ENCODE measurements around the gene POLR1E. TPM values are rescaled to one million over a fixed set of nuclear protein-coding genes. Genes with fewer than 3 reads are reported as not detected.

POLR1E gene, protein sequence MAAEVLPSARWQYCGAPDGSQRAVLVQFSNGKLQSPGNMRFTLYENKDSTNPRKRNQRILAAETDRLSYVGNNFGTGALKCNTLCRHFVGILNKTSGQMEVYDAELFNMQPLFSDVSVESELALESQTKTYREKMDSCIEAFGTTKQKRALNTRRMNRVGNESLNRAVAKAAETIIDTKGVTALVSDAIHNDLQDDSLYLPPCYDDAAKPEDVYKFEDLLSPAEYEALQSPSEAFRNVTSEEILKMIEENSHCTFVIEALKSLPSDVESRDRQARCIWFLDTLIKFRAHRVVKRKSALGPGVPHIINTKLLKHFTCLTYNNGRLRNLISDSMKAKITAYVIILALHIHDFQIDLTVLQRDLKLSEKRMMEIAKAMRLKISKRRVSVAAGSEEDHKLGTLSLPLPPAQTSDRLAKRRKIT
- 10 to 100 TPM in 2 of 4 donors, 1 to 10 TPM in 2; 4.0 to 15.7 (median 9.0) TPM for total RNA-seq

DNA sequence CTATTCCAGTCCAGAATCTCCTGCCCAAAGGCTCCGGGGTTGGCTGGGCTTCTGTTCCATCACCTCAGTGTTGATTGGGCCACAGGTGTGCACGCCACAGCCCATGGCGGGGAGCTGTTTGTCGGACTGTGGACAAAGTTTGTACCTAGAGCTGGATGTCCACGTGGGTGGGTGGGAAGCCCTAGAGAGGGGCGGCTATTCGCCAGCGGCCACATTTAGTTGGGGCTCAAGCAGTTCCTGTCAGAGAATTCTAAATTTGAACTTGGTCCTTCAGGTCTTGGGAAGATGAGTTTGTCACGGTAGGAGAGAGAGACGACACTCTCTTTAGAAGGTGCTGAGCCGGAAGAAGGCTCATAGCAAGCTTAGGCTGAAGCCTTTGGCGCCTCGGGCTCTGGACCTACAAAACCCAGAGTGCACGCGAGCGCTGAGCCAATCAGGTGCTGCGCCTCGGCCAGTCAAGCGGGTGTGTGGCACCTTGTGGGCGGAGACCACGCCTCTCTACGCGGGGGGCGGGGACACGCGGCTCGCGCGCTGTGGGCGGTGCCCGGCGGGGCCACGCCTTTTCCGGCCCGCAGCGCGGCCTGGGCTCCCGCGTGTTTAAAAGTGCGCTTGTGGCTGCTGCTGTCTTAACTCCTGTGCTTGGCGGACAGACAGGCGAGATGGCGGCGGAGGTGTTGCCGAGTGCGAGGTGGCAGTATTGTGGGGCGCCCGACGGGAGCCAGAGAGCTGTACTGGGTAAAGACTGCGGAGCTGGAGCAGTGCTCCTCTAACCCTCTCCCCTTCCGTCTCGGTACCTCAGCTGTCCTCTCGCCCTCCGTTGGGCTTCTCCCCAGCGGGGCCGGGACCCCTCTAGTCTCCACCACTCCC is at the start of gene POLR1E:
TSS of gene POLR1E (plus strand) at position 560 of the 867 bp plus-strand sequence. CDS start at position 660, 100 bp downstream.
- in situ Hi-C loops (cut with MboI; ENCODE audit: low pct_ligation_motif_present in 1 of 4, low pct_unique_long_range_greater_than_20kb in 1 of 4, low sequenced_read_pairs in 3 of 4) (loop anchor here in 2 of 4 donors (10.0 to 25.0 kb wide), 2 partner anchors 109 to 427 kb away; partner anchors contain the start of genes TOMM5 (in 2 of the 2) and SLC25A51 (in 1 of the 2)), intact Hi-C loops (cut with DNase I; ENCODE audit: low total_unique reads) (no loop called here)
- H3K4me3 ChIP-seq, result peak within 1 kb of the TSS; percentile 57 to 90 (median 63)
- H3K4me1 ChIP-seq, result peaks cover 16 to 23% (median 19%) of the 10 kb centered on the region in 4 donors
- H3K36me3 ChIP-seq, result peaks cover 0 to 9% (median 0%) of the 10 kb centered on the region in 4 donors
- WGBS, 2 donors (ENCODE audit: low coverage in 1 of 2), result 6% methylated on average over 53 of the region's 56 CpGs; no CpG with 5 or more reads in 1 of the 2 donors
- H3K27ac ChIP-seq, result peak within 1 kb of the TSS; percentile 82 to 88 (median 86)
- H3K27me3 ChIP-seq, result no peaks in the 10 kb centered on the region
- no peaks in the 10 kb centered on the region for H3K9me3 ChIP-seq
- peak; percentile 97 for DNase-seq
- TF ChIP-seq POLR2AphosphoS5 (IDR thresholded peaks at IDR 0.05), result peak; percentile 85 to 89 (median 86)
- TF ChIP-seq, protein P1, sequence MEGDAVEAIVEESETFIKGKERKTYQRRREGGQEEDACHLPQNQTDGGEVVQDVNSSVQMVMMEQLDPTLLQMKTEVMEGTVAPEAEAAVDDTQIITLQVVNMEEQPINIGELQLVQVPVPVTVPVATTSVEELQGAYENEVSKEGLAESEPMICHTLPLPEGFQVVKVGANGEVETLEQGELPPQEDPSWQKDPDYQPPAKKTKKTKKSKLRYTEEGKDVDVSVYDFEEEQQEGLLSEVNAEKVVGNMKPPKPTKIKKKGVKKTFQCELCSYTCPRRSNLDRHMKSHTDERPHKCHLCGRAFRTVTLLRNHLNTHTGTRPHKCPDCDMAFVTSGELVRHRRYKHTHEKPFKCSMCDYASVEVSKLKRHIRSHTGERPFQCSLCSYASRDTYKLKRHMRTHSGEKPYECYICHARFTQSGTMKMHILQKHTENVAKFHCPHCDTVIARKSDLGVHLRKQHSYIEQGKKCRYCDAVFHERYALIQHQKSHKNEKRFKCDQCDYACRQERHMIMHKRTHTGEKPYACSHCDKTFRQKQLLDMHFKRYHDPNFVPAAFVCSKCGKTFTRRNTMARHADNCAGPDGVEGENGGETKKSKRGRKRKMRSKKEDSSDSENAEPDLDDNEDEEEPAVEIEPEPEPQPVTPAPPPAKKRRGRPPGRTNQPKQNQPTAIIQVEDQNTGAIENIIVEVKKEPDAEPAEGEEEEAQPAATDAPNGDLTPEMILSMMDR (IDR thresholded peaks at IDR 0.05), result no peak
- no peak for TF ChIP-seq EP300 (IDR thresholded peaks at IDR 0.05; ENCODE audit: low read depth)
- TF ChIP-seq POLR2A (IDR thresholded peaks at IDR 0.05), result peak; percentile 76

DNA sequence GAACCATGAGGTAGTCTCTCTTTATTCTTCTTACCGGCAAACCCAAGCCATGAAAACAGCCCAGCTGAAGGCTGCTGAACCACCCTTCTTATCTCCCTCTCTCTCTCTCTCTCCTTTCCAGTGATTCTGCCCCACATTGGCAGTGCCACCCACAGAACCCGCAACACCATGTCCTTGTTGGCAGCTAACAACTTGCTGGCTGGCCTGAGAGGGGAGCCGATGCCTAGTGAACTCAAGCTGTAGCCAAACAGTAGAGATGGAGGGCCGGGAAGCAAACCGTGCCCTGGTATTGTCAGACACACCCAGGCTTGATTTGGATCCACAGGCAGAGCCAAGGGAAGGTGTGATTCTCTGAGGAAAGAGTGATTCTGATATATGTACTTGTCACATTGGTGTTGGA is 49.2 kb upstream of the POLR1E start:
- 91 to 93% methylated on average over 4 to 5 of the region's 5 CpGs for WGBS, 2 donors (ENCODE audit: low coverage in 1 of 2)
- intact Hi-C loops (cut with DNase I; ENCODE audit: low total_unique reads), result no loop called here

DNA sequence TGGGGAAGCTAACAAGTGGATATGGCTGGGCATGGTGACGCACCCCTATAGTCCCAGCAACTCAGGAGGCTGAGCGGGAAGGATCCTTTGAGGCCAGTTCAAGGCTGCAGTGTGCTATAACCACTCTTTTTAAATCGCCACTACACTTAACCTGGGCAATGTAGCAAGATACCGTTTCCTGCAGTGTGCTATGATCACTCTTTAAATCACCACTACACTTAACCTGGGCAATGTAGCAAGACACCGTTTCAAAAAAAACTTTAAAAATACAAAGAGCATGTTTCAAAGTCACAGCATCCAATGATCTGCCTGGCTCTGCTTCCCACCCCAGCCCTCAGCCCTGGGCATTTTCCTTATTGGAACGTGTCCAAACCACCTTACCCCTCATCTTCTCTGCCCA is 48.7 kb upstream of the POLR1E start:
- no peaks in the 10 kb centered on the region for H3K27me3 ChIP-seq
- intact Hi-C loops (cut with DNase I; ENCODE audit: low total_unique reads) (no loop called here), in situ Hi-C loops (cut with MboI; ENCODE audit: low pct_ligation_motif_present in 1 of 4, low pct_unique_long_range_greater_than_20kb in 1 of 4, low sequenced_read_pairs in 3 of 4) (no loop called here)
- no peak overlapping the region for H3K4me3 ChIP-seq
- H3K4me1 ChIP-seq, result no peaks in the 10 kb centered on the region
- no peak for DNase-seq
- H3K27ac ChIP-seq, result no peak overlapping the region
- TF ChIP-seq, protein P1 (IDR thresholded peaks at IDR 0.05), result no peak
- 70 to 88% methylated on average over 2 to 6 of the region's 6 CpGs for WGBS, 2 donors (ENCODE audit: low coverage in 1 of 2)
- H3K9me3 ChIP-seq, result no peaks in the 10 kb centered on the region
- H3K36me3 ChIP-seq, result peaks cover 0 to 45% (median 14%) of the 10 kb centered on the region in 4 donors

More for the DNA sequence above, 49.2 kb upstream of the POLR1E start:
- peaks cover 0 to 40% (median 11%) of the 10 kb centered on the region in 4 donors for H3K36me3 ChIP-seq
- H3K9me3 ChIP-seq, result no peaks in the 10 kb centered on the region
- no peaks in the 10 kb centered on the region for H3K4me1 ChIP-seq
- H3K27ac ChIP-seq, result no peak overlapping the region
- in situ Hi-C loops (cut with MboI; ENCODE audit: low pct_ligation_motif_present in 1 of 4, low pct_unique_long_range_greater_than_20kb in 1 of 4, low sequenced_read_pairs in 3 of 4), result no loop called here
- H3K4me3 ChIP-seq, result no peak overlapping the region
- H3K27me3 ChIP-seq, result no peaks in the 10 kb centered on the region
- no peak for DNase-seq
- TF ChIP-seq, protein P1 (IDR thresholded peaks at IDR 0.05), result no peak
- TF ChIP-seq POLR2A (IDR thresholded peaks at IDR 0.05), result no peak

DNA sequence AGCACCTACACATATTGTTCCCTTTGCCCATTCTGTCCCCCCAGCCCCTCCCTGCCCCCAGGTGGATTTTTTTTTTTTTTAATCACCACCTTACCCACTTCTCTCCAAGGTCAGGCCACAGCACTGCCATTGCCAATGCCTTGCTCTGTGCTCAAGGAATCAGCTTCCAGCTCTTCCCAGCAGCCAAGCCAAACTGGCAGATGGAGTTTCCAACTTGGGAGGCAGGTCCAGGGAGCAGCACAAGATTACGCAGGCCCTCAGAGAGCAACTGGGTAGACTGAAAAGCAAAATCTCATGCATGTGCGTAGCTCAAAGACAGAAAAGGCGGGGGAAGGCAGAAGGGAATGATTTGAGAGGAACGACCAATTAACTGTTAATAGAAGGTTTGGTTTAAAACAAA is 48.1 kb upstream of the POLR1E start:
- 85 to 95% methylated on average over 4 of the region's 4 CpGs for WGBS, 2 donors (ENCODE audit: low coverage in 1 of 2)
- Histone ChIP-seq H3K4me3 (no peak overlapping the region), H3K4me1 (no peaks in the 10 kb centered on the region), H3K27ac (no peak overlapping the region), H3K9me3 (no peaks in the 10 kb centered on the region), H3K36me3 (peaks cover 0 to 51% (median 16%) of the 10 kb centered on the region in 4 donors), H3K27me3 (no peaks in the 10 kb centered on the region)
- intact Hi-C loops (cut with DNase I; ENCODE audit: low total_unique reads) (no loop called here), in situ Hi-C loops (cut with MboI; ENCODE audit: low pct_ligation_motif_present in 1 of 4, low pct_unique_long_range_greater_than_20kb in 1 of 4, low sequenced_read_pairs in 3 of 4) (no loop called here)
- no peak for TF ChIP-seq POLR2AphosphoS5 (IDR thresholded peaks at IDR 0.05)
- TF ChIP-seq POLR2A (IDR thresholded peaks at IDR 0.05), result no peak
- TF ChIP-seq EP300 (IDR thresholded peaks at IDR 0.05; ENCODE audit: low read depth), result no peak
- TF ChIP-seq, protein P1 (IDR thresholded peaks at IDR 0.05), result no peak
- no peak for DNase-seq
